H1 (cell line): ENCODE results near the gene MAP3K6. TPM values are rescaled to one million over a fixed set of nuclear protein-coding genes. Genes with fewer than 3 reads are reported as not detected.

Source experiments
- BRCA1 ChIP-seq: IDR thresholded peaks from 2 replicates; pipeline ENCODE4 v1.6.1; 2012; ENCODE audit warnings: low read depth, low read length, improper control_type of control experiment
- CEBPB ChIP-seq: IDR thresholded peaks from 2 replicates; pipeline ENCODE4 v1.6.1; 2012; ENCODE audit warnings: low read depth, low read length
- CHD2 ChIP-seq: IDR thresholded peaks from 2 replicates; pipeline ENCODE4 v1.6.1; 2012; ENCODE audit warnings: low read length, improper control_type of control experiment
- CTBP2 ChIP-seq: IDR thresholded peaks from 2 replicates; pipeline ENCODE4 v1.7.0; 2011; ENCODE audit warnings: borderline replicate concordance, mild to moderate bottlenecking, moderate library complexity, mixed read lengths, low read length; ENCODE audit not compliant: insufficient read depth, insufficient read length
- E2F6 ChIP-seq: IDR thresholded peaks from 2 replicates; pipeline ENCODE4 v1.6.1; 2012; ENCODE audit warnings: inconsistent platforms
- GTF2F1 ChIP-seq: IDR thresholded peaks from 2 replicates; pipeline ENCODE4 v1.6.1; 2012; ENCODE audit warnings: low read depth, low read length, improper control_type of control experiment, borderline replicate concordance
- HDAC2 ChIP-seq, 2 experiments: fragments of 300-600 bp in 1 of 2; sonication (generic) in 1 of 2; IDR thresholded peaks; 2 replicates each; pipeline ENCODE4 v1.6.1; 2011 to 2012; ENCODE audit warnings: low read depth in 2 of 2, low read length in 2 of 2, mild to moderate bottlenecking in 2 of 2, moderate library complexity in 2 of 2, borderline replicate concordance in 1 of 2, inconsistent platforms in 1 of 2
- KDM1A ChIP-seq: fragments of 200-600, 300-600 bp; sonication (generic); IDR thresholded peaks from 2 replicates; pipeline ENCODE4 v1.7.1; 2016; ENCODE audit warnings: mild to moderate bottlenecking, low read length, borderline replicate concordance
- NANOG ChIP-seq: IDR thresholded peaks from 2 replicates; pipeline ENCODE4 v1.6.1; 2011; ENCODE audit warnings: low read length, low read depth, mild to moderate bottlenecking, inconsistent platforms; ENCODE audit not compliant: insufficient read depth, poor library complexity, severe bottlenecking
- NRF1 ChIP-seq: IDR thresholded peaks from 2 replicates; pipeline ENCODE4 v1.6.1; 2011; ENCODE audit warnings: mild to moderate bottlenecking, low read depth, low read length, improper control_type of control experiment
- PHF8 ChIP-seq: fragments of 200-600 bp; sonication (generic); conservative IDR thresholded peaks from 2 replicates; pipeline ENCODE4 v1.7.1; 2012; ENCODE audit warnings: low read depth, mild to moderate bottlenecking, inconsistent platforms, low read length, moderate library complexity
- POU5F1 ChIP-seq: IDR thresholded peaks from 2 replicates; pipeline ENCODE4 v1.6.1; 2011; ENCODE audit warnings: low read depth, mild to moderate bottlenecking, low read length, moderate library complexity
- SIN3A ChIP-seq, 2 experiments: IDR thresholded peaks in 1 of 2; conservative IDR thresholded peaks in 1 of 2; 2 replicates each; pipeline ENCODE4 v1.6.1; 2011 to 2012; ENCODE audit warnings: low read length in 2 of 2, improper control_type of control experiment in 1 of 2, low read depth in 1 of 2, mild to moderate bottlenecking in 1 of 2
- SIRT6 ChIP-seq: IDR thresholded peaks from one replicate; pipeline ENCODE4 v1.7.1; 2012; ENCODE audit warnings: low read length, inconsistent platforms
- SP1 ChIP-seq: IDR thresholded peaks from 2 replicates; pipeline ENCODE4 v1.6.1; 2011; ENCODE audit warnings: low read depth, low read length
- SP4 ChIP-seq: IDR thresholded peaks from 2 replicates; pipeline ENCODE4 v1.6.1; 2012; ENCODE audit warnings: low read length, inconsistent platforms
- TAF1 ChIP-seq: IDR thresholded peaks from 2 replicates; pipeline ENCODE4 v1.6.1; 2011; ENCODE audit warnings: mild to moderate bottlenecking, low read depth, low read length
- polyA plus RNA-seq, 7 experiments: library from polyadenylated mRNA; depleted of rRNA in 3 of 7; stranded (reverse) in 5 of 7; unstranded in 2 of 7; fragments of >200 nt in 5 of 7; fragments of 200-250 nt in 2 of 7; gene quantifications; 1 replicate in 5 of 7; 2 replicates in 1 of 7; 4 replicates in 1 of 7; pipeline versions ENCODE4 v1.2.1 to v1.2.3, GENCODE V29; 2011 to 2013; ENCODE audit warnings: missing spikeins in 2 of 7, mixed read lengths in 2 of 7
- total RNA-seq: library from RNA; stranded (reverse); fragmentation: NEBNext Ultra II Directional; extraction: Animal tissue kit (Norgen Biotek cat#: 25700); gene quantifications from 2 replicates; pipeline ENCODE4 v1.2.1, GENCODE V29; 2021

MAP3K6 gene
- total and polyA plus RNA-seq, 2 of the 8 experiments (the other 6 are each of a cell fraction or from before 2014, with no cell fraction given), result 7.4 to 7.6 TPM

- TF ChIP-seq E2F6 (peak; percentile 57; the same call in 1 of the 2 replicates), SP1 (peak; percentile 51; the same call in 1 of the 2 replicates), SP4 (no peak), SIN3A (conservative IDR thresholded peaks at IDR 0.05 in 1 of 2, IDR thresholded peaks at IDR 0.05 in 1 of 2; ENCODE audit: low read depth in 1 of 2, low read length in 2 of 2) (no peak; a peak in 2 of 4 replicates), TAF1 (peak; percentile 32; the same call in 1 of the 2 replicates), BRCA1 (no peak), GTF2F1 (no peak), PHF8 (peak; percentile 80; the same call in 1 of the 2 replicates), KDM1A (no peak; the same call in 1 of the 2 replicates), CEBPB (no peak), NRF1 (no peak), CHD2 (no peak), HDAC2 (IDR thresholded peaks at IDR 0.05; ENCODE audit: borderline replicate concordance in 1 of 2, low read depth in 2 of 2, low read length in 2 of 2) (0 out of 4 replicates have a peak, but pooled peaks of 1 of the 2 experiments have one; percentile 30), CTBP2 (peak; percentile 37), NANOG (no peak), SIRT6 (no peak), POU5F1 (no peak)
These were observed 25.5 kb upstream of the MAP3K6 start, which contains the start of gene GPR3 (continued) for GRCh38 chr1:27392096-27392777.
